ENCODE results near the gene DNM1. TPM values are rescaled to one million over a fixed set of nuclear protein-coding genes. Genes with fewer than 3 reads are reported as not detected.
A peak's percentile ranks its signal among the peaks of the same experiment; 100 is the strongest.

The DNM1 gene
- total RNA-seq, 1 donor from 2014 or later, result 30.1 TPM

- H2AFZ ChIP-seq (replicated peaks), result no peak overlapping the region
Observed at GRCh38 chr9:128202648-128203023, 543 bp upstream of the DNM1 start.

GRCh38 chr9:128203707-128204551, 750 bp downstream of the DNM1 start:
- Histone ChIP-seq H3K4me3 (peak overlapping the region; percentile 94), H3K9me3 (ENCODE audit: low read depth) (no peaks in the 10 kb centered on the region), H3K9ac (no peak overlapping the region), H3K4me2 (peak overlapping the region; percentile 81), H3K79me2 (ENCODE audit: low read depth) (peaks cover 13% of the 10 kb centered on the region), H3K27ac (no peak overlapping the region), H3K36me3 (no peaks in the 10 kb centered on the region), H3F3A (ENCODE audit: low read depth) (peaks cover 19% of the 10 kb centered on the region), H4K20me1 (ENCODE audit: low read depth) (peaks cover 18% of the 10 kb centered on the region), H2AFZ (replicated peaks) (peak overlapping the region; percentile 74), H3K4me1 (peaks cover 8% of the 10 kb centered on the region), H3K27me3 (no peaks in the 10 kb centered on the region)
- no peaks in the 10 kb centered on the region for H3K9me3 Mint-ChIP-seq
- peak overlapping the region; percentile 89 for H3K4me3 Mint-ChIP-seq
- no peak for TF ChIP-seq EZH2phosphoT487 (IDR thresholded peaks at IDR 0.05)
- peak; percentile 20 for TF ChIP-seq CTCF (IDR thresholded peaks at IDR 0.05)
- H3K27me3 Mint-ChIP-seq (ENCODE audit: insufficient read depth, low read depth), result peaks cover 15% of the 10 kb centered on the region
- peak overlapping the region; percentile 90 for H3K27ac Mint-ChIP-seq
- H3K36me3 Mint-ChIP-seq, result no peaks in the 10 kb centered on the region
- H3K4me1 Mint-ChIP-seq, result peaks cover 39% of the 10 kb centered on the region
- peak; percentile 80 for DNase-seq (ENCODE audit: low spot score)

More at GRCh38 chr9:128202648-128203023, 543 bp upstream of the DNM1 start:
- no peak for DNase-seq (ENCODE audit: low spot score)
- Histone ChIP-seq H3K27me3 (no peaks in the 10 kb centered on the region), H3K9me3 (ENCODE audit: low read depth) (no peaks in the 10 kb centered on the region), H3K79me2 (ENCODE audit: low read depth) (peaks cover 13% of the 10 kb centered on the region), H3K9ac (no peak overlapping the region), H3K36me3 (no peaks in the 10 kb centered on the region), H3F3A (ENCODE audit: low read depth) (peaks cover 19% of the 10 kb centered on the region), H3K4me3 (no peak overlapping the region), H3K27ac (no peak overlapping the region), H3K4me1 (peaks cover 8% of the 10 kb centered on the region), H4K20me1 (ENCODE audit: low read depth) (peaks cover 15% of the 10 kb centered on the region), H3K4me2 (no peak overlapping the region)
- Mint-ChIP-seq H3K27ac (peak overlapping the region; percentile 67), H3K9me3 (no peaks in the 10 kb centered on the region), H3K4me3 (peak overlapping the region; percentile 92), H3K36me3 (no peaks in the 10 kb centered on the region), H3K4me1 (peaks cover 33% of the 10 kb centered on the region), H3K27me3 (ENCODE audit: insufficient read depth, low read depth) (peaks cover 13% of the 10 kb centered on the region)
- TF ChIP-seq EZH2 (IDR thresholded peaks at IDR 0.05) (no peak), CTCF (IDR thresholded peaks at IDR 0.05) (no peak), EZH2phosphoT487 (IDR thresholded peaks at IDR 0.05) (no peak)

GRCh38 chr9:128204858-128205257, 1.7 kb downstream of the DNM1 start:
- Histone ChIP-seq H3K4me1 (peaks cover 8% of the 10 kb centered on the region), H3K4me3 (peak overlapping the region; percentile 94), H3K36me3 (no peaks in the 10 kb centered on the region), H3K79me2 (ENCODE audit: low read depth) (peaks cover 13% of the 10 kb centered on the region), H3K4me2 (peak overlapping the region; percentile 81), H3K27me3 (no peaks in the 10 kb centered on the region), H3K9ac (peak overlapping the region; percentile 11), H3F3A (ENCODE audit: low read depth) (peaks cover 19% of the 10 kb centered on the region), H2AFZ (replicated peaks) (no peak overlapping the region), H3K9me3 (ENCODE audit: low read depth) (no peaks in the 10 kb centered on the region), H3K27ac (no peak overlapping the region), H4K20me1 (ENCODE audit: low read depth) (peaks cover 27% of the 10 kb centered on the region)
- no peak for DNase-seq (ENCODE audit: low spot score)
- Mint-ChIP-seq H3K9me3 (no peaks in the 10 kb centered on the region), H3K36me3 (no peaks in the 10 kb centered on the region), H3K4me1 (peaks cover 39% of the 10 kb centered on the region), H3K27me3 (ENCODE audit: insufficient read depth, low read depth) (peaks cover 15% of the 10 kb centered on the region), H3K27ac (no peak overlapping the region), H3K4me3 (peak overlapping the region; percentile 89)
- TF ChIP-seq EZH2 (IDR thresholded peaks at IDR 0.05) (no peak), EZH2phosphoT487 (IDR thresholded peaks at IDR 0.05) (no peak), CTCF (IDR thresholded peaks at IDR 0.05) (no peak)

All from neural progenitor cell (in vitro differentiated cells).